Measurements from ENCODE around the gene TARS3. TPM values are rescaled to one million over a fixed set of nuclear protein-coding genes. Genes with fewer than 3 reads are reported as not detected.
A peak's percentile ranks its signal among the peaks of the same experiment; 100 is the strongest.

TARS3 gene
- total RNA-seq, 1 experiment from 2014 or later: 3.8 TPM

- H3K36me3 Mint-ChIP-seq (ENCODE audit: insufficient read depth, unreplicated experiment): peaks cover 5% of the 10 kb centered on the region
- H3K9me3 Mint-ChIP-seq (ENCODE audit: low read depth, unreplicated experiment): no peaks in the 10 kb centered on the region
- peak overlapping the region; percentile 59 for H3K4me3 Mint-ChIP-seq (ENCODE audit: low read depth, unreplicated experiment)
- intact Hi-C loops (cut with micrococcal nuclease; ENCODE audit: unreplicated experiment): no loop called here
- DNase-seq: peak; percentile 58
- peaks cover 62% of the 10 kb centered on the region for H3K27me3 Mint-ChIP-seq (ENCODE audit: unreplicated experiment)
- peaks cover 26% of the 10 kb centered on the region for H3K4me1 Mint-ChIP-seq (ENCODE audit: low read depth, unreplicated experiment)
- no peak for TF ChIP-seq CTCF (IDR thresholded peaks at IDR 0.05; ENCODE audit: unreplicated experiment)
- BruUV-seq (replicated peaks): no TSS peak
- CTCF ChIA-PET: interaction anchor here (1.0 kb wide), 2 partner anchors 9 to 18 kb away, joined by 3 read pairs; no protein-coding TSS in a partner anchor
- no peak overlapping the region for H3K27ac Mint-ChIP-seq (ENCODE audit: unreplicated experiment)
Measured at GRCh38 chr15:101615986-101616848, 108.1 kb downstream of the TARS3 start.

- TF ChIP-seq CTCF (IDR thresholded peaks at IDR 0.05; ENCODE audit: unreplicated experiment): no peak
- DNase-seq: no peak
- Mint-ChIP-seq H3K4me1 (ENCODE audit: low read depth, unreplicated experiment) (peaks cover 26% of the 10 kb centered on the region), H3K27ac (ENCODE audit: unreplicated experiment) (no peak overlapping the region), H3K27me3 (ENCODE audit: unreplicated experiment) (peaks cover 69% of the 10 kb centered on the region), H3K4me3 (ENCODE audit: low read depth, unreplicated experiment) (peak overlapping the region; percentile 59), H3K9me3 (ENCODE audit: low read depth, unreplicated experiment) (no peaks in the 10 kb centered on the region), H3K36me3 (ENCODE audit: insufficient read depth, unreplicated experiment) (peaks cover 5% of the 10 kb centered on the region)
- intact Hi-C loops (cut with micrococcal nuclease; ENCODE audit: unreplicated experiment): no loop called here
- CTCF ChIA-PET: interaction anchor here (1.0 kb wide), 1 partner anchor 8 kb away, joined by 3 read pairs; no protein-coding TSS in a partner anchor
- no TSS peak for BruUV-seq (replicated peaks)
Measured at GRCh38 chr15:101615414-101615985, 108.8 kb downstream of the TARS3 start.

GRCh38 chr15:101614761-101615160 lies 109.5 kb downstream of the TARS3 start:
- Mint-ChIP-seq H3K9me3 (ENCODE audit: low read depth, unreplicated experiment) (no peaks in the 10 kb centered on the region), H3K36me3 (ENCODE audit: insufficient read depth, unreplicated experiment) (peaks cover 5% of the 10 kb centered on the region), H3K4me1 (ENCODE audit: low read depth, unreplicated experiment) (peaks cover 26% of the 10 kb centered on the region), H3K27me3 (ENCODE audit: unreplicated experiment) (peaks cover 73% of the 10 kb centered on the region), H3K27ac (ENCODE audit: unreplicated experiment) (no peak overlapping the region), H3K4me3 (ENCODE audit: low read depth, unreplicated experiment) (no peak overlapping the region)
- no peak for DNase-seq
- BruUV-seq (replicated peaks): no TSS peak
- intact Hi-C loops (cut with micrococcal nuclease; ENCODE audit: unreplicated experiment): no loop called here
- no peak for TF ChIP-seq CTCF (IDR thresholded peaks at IDR 0.05; ENCODE audit: unreplicated experiment)
- CTCF ChIA-PET: no interaction called here

DNA sequence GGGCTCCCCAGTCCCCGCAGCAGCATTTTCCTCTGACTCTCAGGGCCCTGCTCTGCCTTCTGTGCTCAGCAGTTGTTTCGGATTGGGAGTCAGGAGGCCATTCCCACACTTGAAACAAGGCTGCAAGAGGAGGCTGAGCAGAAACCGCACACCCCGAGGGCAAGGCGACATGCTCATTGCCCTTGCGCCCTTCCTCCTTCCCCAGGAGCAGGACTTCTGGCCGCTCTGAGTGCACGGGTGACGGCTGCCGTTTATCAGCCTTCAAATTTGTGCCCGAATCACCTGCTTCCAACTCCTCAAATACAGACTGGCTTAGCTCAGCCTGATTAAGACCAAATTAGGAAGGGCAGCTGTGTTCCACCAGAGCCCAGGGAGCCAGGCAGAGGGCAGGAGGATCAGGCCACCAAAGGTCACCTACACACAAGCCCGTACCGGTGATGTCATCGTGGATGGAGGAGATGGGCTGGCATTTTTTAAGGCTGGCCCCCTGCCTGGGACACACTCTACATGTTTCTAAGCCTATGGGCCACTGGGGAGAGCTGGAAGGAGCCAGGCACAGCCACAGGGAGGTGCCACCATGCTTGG lies 110.2 kb downstream of the TARS3 start:
- DNase-seq: no peak
- H3K9me3 Mint-ChIP-seq (ENCODE audit: low read depth, unreplicated experiment): no peaks in the 10 kb centered on the region
- H3K4me1 Mint-ChIP-seq (ENCODE audit: low read depth, unreplicated experiment): peaks cover 26% of the 10 kb centered on the region
- H3K36me3 Mint-ChIP-seq (ENCODE audit: insufficient read depth, unreplicated experiment): peaks cover 5% of the 10 kb centered on the region
- intact Hi-C loops (cut with micrococcal nuclease; ENCODE audit: unreplicated experiment): no loop called here
- peaks cover 73% of the 10 kb centered on the region for H3K27me3 Mint-ChIP-seq (ENCODE audit: unreplicated experiment)
- BruUV-seq (replicated peaks): no TSS peak
- no peak for TF ChIP-seq CTCF (IDR thresholded peaks at IDR 0.05; ENCODE audit: unreplicated experiment)
- H3K4me3 Mint-ChIP-seq (ENCODE audit: low read depth, unreplicated experiment): no peak overlapping the region
- CTCF ChIA-PET: no interaction called here
- H3K27ac Mint-ChIP-seq (ENCODE audit: unreplicated experiment): no peak overlapping the region

All from Calu3 (cell line).